ENCODE measurements around the gene SYTL2.

The SYTL2 gene

GRCh38 chr11:85767246-85767945 lies 43.5 kb downstream of the SYTL2 start:
- H3K27ac ChIP-seq (ENCODE audit: low read depth in 2 of 2, low read length in 2 of 2) = no peak overlapping the region
- no peaks in the 10 kb centered on the region for H3K27me3 ChIP-seq (ENCODE audit: control insufficient read depth in 2 of 2, insufficient read depth in 2 of 2, low read length in 2 of 2)
- no peaks in the 10 kb centered on the region for H3K9me3 ChIP-seq (ENCODE audit: control insufficient read depth in 2 of 2, low read length in 2 of 2)
- peaks cover 0 to 3% of the 10 kb centered on the region in 2 donors for H3K36me3 ChIP-seq (ENCODE audit: control insufficient read depth in 2 of 2, insufficient read depth in 2 of 2, low read length in 2 of 2)
- H3K4me3 ChIP-seq (ENCODE audit: low read length in 2 of 2) = no peak overlapping the region
- H3K4me1 ChIP-seq (ENCODE audit: control insufficient read depth in 2 of 2, insufficient read depth in 2 of 2, low read length in 2 of 2) = peaks cover 4 to 10% of the 10 kb centered on the region in 2 donors
- H3K9ac ChIP-seq (ENCODE audit: low read depth in 1 of 2, low read length in 2 of 2) = no peak overlapping the region

GRCh38 chr11:85766721-85767161 lies 44.2 kb downstream of the SYTL2 start:
- H3K4me3 ChIP-seq (ENCODE audit: low read length in 2 of 2) = no peak overlapping the region
- H3K27ac ChIP-seq (ENCODE audit: low read depth in 2 of 2, low read length in 2 of 2) = no peak overlapping the region
- H3K4me1 ChIP-seq (ENCODE audit: control insufficient read depth in 2 of 2, insufficient read depth in 2 of 2, low read length in 2 of 2) = peaks cover 4 to 10% of the 10 kb centered on the region in 2 donors
- H3K27me3 ChIP-seq (ENCODE audit: control insufficient read depth in 2 of 2, insufficient read depth in 2 of 2, low read length in 2 of 2) = no peaks in the 10 kb centered on the region
- H3K36me3 ChIP-seq (ENCODE audit: control insufficient read depth in 2 of 2, insufficient read depth in 2 of 2, low read length in 2 of 2) = peaks cover 4% of the 10 kb centered on the region in 2 donors
- H3K9ac ChIP-seq (ENCODE audit: low read depth in 1 of 2, low read length in 2 of 2) = no peak overlapping the region
- H3K9me3 ChIP-seq (ENCODE audit: control insufficient read depth in 2 of 2, low read length in 2 of 2) = no peaks in the 10 kb centered on the region

GRCh38 chr11:85764796-85765195 lies 46.1 kb downstream of the SYTL2 start:
- peaks cover 4 to 10% of the 10 kb centered on the region in 2 donors for H3K4me1 ChIP-seq (ENCODE audit: control insufficient read depth in 2 of 2, insufficient read depth in 2 of 2, low read length in 2 of 2)
- peak overlapping the region in 1 of 2 donors; percentile 11 for H3K27ac ChIP-seq (ENCODE audit: low read depth in 2 of 2, low read length in 2 of 2)
- H3K9ac ChIP-seq (ENCODE audit: low read depth in 1 of 2, low read length in 2 of 2) = no peak overlapping the region
- H3K36me3 ChIP-seq (ENCODE audit: control insufficient read depth in 2 of 2, insufficient read depth in 2 of 2, low read length in 2 of 2) = peaks cover 4 to 9% of the 10 kb centered on the region in 2 donors
- H3K27me3 ChIP-seq (ENCODE audit: control insufficient read depth in 2 of 2, insufficient read depth in 2 of 2, low read length in 2 of 2) = no peaks in the 10 kb centered on the region
- no peak overlapping the region for H3K4me3 ChIP-seq (ENCODE audit: low read length in 2 of 2)
- no peaks in the 10 kb centered on the region for H3K9me3 ChIP-seq (ENCODE audit: control insufficient read depth in 2 of 2, low read length in 2 of 2)

GRCh38 chr11:85762226-85762625 lies 48.7 kb downstream of the SYTL2 start:
- no peaks in the 10 kb centered on the region for H3K9me3 ChIP-seq (ENCODE audit: control insufficient read depth in 2 of 2, low read length in 2 of 2)
- no peak overlapping the region for H3K4me3 ChIP-seq (ENCODE audit: low read length in 2 of 2)
- H3K9ac ChIP-seq (ENCODE audit: low read depth in 1 of 2, low read length in 2 of 2) = no peak overlapping the region
- no peaks in the 10 kb centered on the region for H3K27me3 ChIP-seq (ENCODE audit: control insufficient read depth in 2 of 2, insufficient read depth in 2 of 2, low read length in 2 of 2)
- no peak overlapping the region for H3K27ac ChIP-seq (ENCODE audit: low read depth in 2 of 2, low read length in 2 of 2)
- H3K36me3 ChIP-seq (ENCODE audit: control insufficient read depth in 2 of 2, insufficient read depth in 2 of 2, low read length in 2 of 2) = peaks cover 4 to 16% of the 10 kb centered on the region in 2 donors
- peaks cover 8 to 12% of the 10 kb centered on the region in 2 donors for H3K4me1 ChIP-seq (ENCODE audit: control insufficient read depth in 2 of 2, insufficient read depth in 2 of 2, low read length in 2 of 2)

- Histone ChIP-seq H3K36me3 (ENCODE audit: control insufficient read depth in 2 of 2, insufficient read depth in 2 of 2, low read length in 2 of 2) (peaks cover 4 to 16% of the 10 kb centered on the region in 2 donors), H3K27ac (ENCODE audit: low read depth in 2 of 2, low read length in 2 of 2) (no peak overlapping the region), H3K9ac (ENCODE audit: low read depth in 1 of 2, low read length in 2 of 2) (no peak overlapping the region), H3K27me3 (ENCODE audit: control insufficient read depth in 2 of 2, insufficient read depth in 2 of 2, low read length in 2 of 2) (no peaks in the 10 kb centered on the region), H3K4me1 (ENCODE audit: control insufficient read depth in 2 of 2, insufficient read depth in 2 of 2, low read length in 2 of 2) (peaks cover 20 to 28% of the 10 kb centered on the region in 2 donors), H3K9me3 (ENCODE audit: control insufficient read depth in 2 of 2, low read length in 2 of 2) (no peaks in the 10 kb centered on the region), H3K4me3 (ENCODE audit: low read length in 2 of 2) (no peak overlapping the region)
Observed at GRCh38 chr11:85759915-85760314, 51.0 kb downstream of the SYTL2 start.

- H3K9me3 ChIP-seq (ENCODE audit: control insufficient read depth in 2 of 2, low read length in 2 of 2) = no peaks in the 10 kb centered on the region
- no peak overlapping the region for H3K9ac ChIP-seq (ENCODE audit: low read depth in 1 of 2, low read length in 2 of 2)
- peaks cover 6 to 19% of the 10 kb centered on the region in 2 donors for H3K36me3 ChIP-seq (ENCODE audit: control insufficient read depth in 2 of 2, insufficient read depth in 2 of 2, low read length in 2 of 2)
- no peaks in the 10 kb centered on the region for H3K27me3 ChIP-seq (ENCODE audit: control insufficient read depth in 2 of 2, insufficient read depth in 2 of 2, low read length in 2 of 2)
- H3K4me1 ChIP-seq (ENCODE audit: control insufficient read depth in 2 of 2, insufficient read depth in 2 of 2, low read length in 2 of 2) = peaks cover 20 to 28% of the 10 kb centered on the region in 2 donors
- no peak overlapping the region for H3K4me3 ChIP-seq (ENCODE audit: low read length in 2 of 2)
- H3K27ac ChIP-seq (ENCODE audit: low read depth in 2 of 2, low read length in 2 of 2) = no peak overlapping the region
Observed at GRCh38 chr11:85758480-85759039, 52.4 kb downstream of the SYTL2 start.

- Histone ChIP-seq H3K4me1 (ENCODE audit: control insufficient read depth in 2 of 2, insufficient read depth in 2 of 2, low read length in 2 of 2) (peaks cover 20 to 28% of the 10 kb centered on the region in 2 donors), H3K9ac (ENCODE audit: low read depth in 1 of 2, low read length in 2 of 2) (no peak overlapping the region), H3K27ac (ENCODE audit: low read depth in 2 of 2, low read length in 2 of 2) (peak overlapping the region; percentile 69 to 77)
Observed at GRCh38 chr11:85758026-85758425, 52.9 kb downstream of the SYTL2 start.

GRCh38 chr11:85756401-85757200 lies 54.3 kb downstream of the SYTL2 start:
- H3K9me3 ChIP-seq (ENCODE audit: control insufficient read depth in 2 of 2, low read length in 2 of 2) = no peaks in the 10 kb centered on the region
- H3K4me3 ChIP-seq (ENCODE audit: low read length in 2 of 2) = peak overlapping the region in 1 of 2 donors; percentile 42
- H3K4me1 ChIP-seq (ENCODE audit: control insufficient read depth in 2 of 2, insufficient read depth in 2 of 2, low read length in 2 of 2) = peaks cover 20 to 32% of the 10 kb centered on the region in 2 donors
- no peaks in the 10 kb centered on the region for H3K27me3 ChIP-seq (ENCODE audit: control insufficient read depth in 2 of 2, insufficient read depth in 2 of 2, low read length in 2 of 2)
- peak overlapping the region; percentile 80 to 85 for H3K27ac ChIP-seq (ENCODE audit: low read depth in 2 of 2, low read length in 2 of 2)
- peaks cover 7 to 25% of the 10 kb centered on the region in 2 donors for H3K36me3 ChIP-seq (ENCODE audit: control insufficient read depth in 2 of 2, insufficient read depth in 2 of 2, low read length in 2 of 2)
- H3K9ac ChIP-seq (ENCODE audit: low read depth in 1 of 2, low read length in 2 of 2) = peak overlapping the region; percentile 20 to 28

More at GRCh38 chr11:85758026-85758425, 52.9 kb downstream of the SYTL2 start:
- Histone ChIP-seq H3K36me3 (ENCODE audit: control insufficient read depth in 2 of 2, insufficient read depth in 2 of 2, low read length in 2 of 2) (peaks cover 10 to 22% of the 10 kb centered on the region in 2 donors), H3K27me3 (ENCODE audit: control insufficient read depth in 2 of 2, insufficient read depth in 2 of 2, low read length in 2 of 2) (no peaks in the 10 kb centered on the region), H3K4me3 (ENCODE audit: low read length in 2 of 2) (no peak overlapping the region), H3K9me3 (ENCODE audit: control insufficient read depth in 2 of 2, low read length in 2 of 2) (no peaks in the 10 kb centered on the region)

- Histone ChIP-seq H3K4me1 (ENCODE audit: control insufficient read depth in 2 of 2, insufficient read depth in 2 of 2, low read length in 2 of 2) (peaks cover 20 to 32% of the 10 kb centered on the region in 2 donors), H3K36me3 (ENCODE audit: control insufficient read depth in 2 of 2, insufficient read depth in 2 of 2, low read length in 2 of 2) (peaks cover 7 to 25% of the 10 kb centered on the region in 2 donors), H3K4me3 (ENCODE audit: low read length in 2 of 2) (no peak overlapping the region), H3K27ac (ENCODE audit: low read depth in 2 of 2, low read length in 2 of 2) (peak overlapping the region; percentile 80 to 85), H3K27me3 (ENCODE audit: control insufficient read depth in 2 of 2, insufficient read depth in 2 of 2, low read length in 2 of 2) (no peaks in the 10 kb centered on the region), H3K9me3 (ENCODE audit: control insufficient read depth in 2 of 2, low read length in 2 of 2) (no peaks in the 10 kb centered on the region), H3K9ac (ENCODE audit: low read depth in 1 of 2, low read length in 2 of 2) (no peak overlapping the region)
Observed at GRCh38 chr11:85755701-85756100, 55.2 kb downstream of the SYTL2 start.

- H3K27ac ChIP-seq (ENCODE audit: low read depth in 2 of 2, low read length in 2 of 2) = peak overlapping the region; percentile 80 to 85
- peaks cover 20 to 33% of the 10 kb centered on the region in 2 donors for H3K4me1 ChIP-seq (ENCODE audit: control insufficient read depth in 2 of 2, insufficient read depth in 2 of 2, low read length in 2 of 2)
- no peaks in the 10 kb centered on the region for H3K9me3 ChIP-seq (ENCODE audit: control insufficient read depth in 2 of 2, low read length in 2 of 2)
- H3K27me3 ChIP-seq (ENCODE audit: control insufficient read depth in 2 of 2, insufficient read depth in 2 of 2, low read length in 2 of 2) = no peaks in the 10 kb centered on the region
- H3K9ac ChIP-seq (ENCODE audit: low read depth in 1 of 2, low read length in 2 of 2) = no peak overlapping the region
- no peak overlapping the region for H3K4me3 ChIP-seq (ENCODE audit: low read length in 2 of 2)
- H3K36me3 ChIP-seq (ENCODE audit: control insufficient read depth in 2 of 2, insufficient read depth in 2 of 2, low read length in 2 of 2) = peaks cover 7 to 25% of the 10 kb centered on the region in 2 donors
Observed at GRCh38 chr11:85755285-85755684, 55.7 kb downstream of the SYTL2 start.

Measured in mucosa of rectum (tissue), 2 donors.